ENCODE data around the gene TRIM16. TPM values are rescaled to one million over a fixed set of nuclear protein-coding genes. Genes with fewer than 3 reads are reported as not detected.
"Not testable (repeated sequence)": the region's sequence is repeated elsewhere in the genome, so short reads cannot be mapped to it uniquely, and the experiment has no call there.

TRIM16 gene
- total and polyA plus RNA-seq, 2 of the 8 experiments (the other 6 are each of a cell fraction or from before 2014, with no cell fraction given), result 15.2 to 29.1 TPM

DNA sequence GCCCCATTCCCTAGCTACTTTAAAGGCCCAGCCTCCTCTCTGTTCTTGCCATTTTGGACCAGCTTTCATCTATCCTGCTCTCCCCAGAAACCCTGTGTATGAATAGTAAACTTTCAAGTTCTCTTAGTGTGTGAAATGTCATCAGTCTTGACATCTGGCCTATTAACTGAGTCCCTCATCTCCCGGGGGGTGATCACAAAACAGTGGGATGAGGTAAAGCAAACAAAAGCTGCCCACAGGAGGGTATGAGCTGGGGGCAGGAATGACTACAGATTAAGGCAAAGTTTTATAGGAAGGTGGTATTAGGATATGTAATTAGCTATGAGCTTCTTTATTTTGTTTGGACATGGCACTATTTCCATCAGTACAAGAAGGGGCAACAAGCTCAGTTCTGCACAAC lies 9.5 kb downstream of the TRIM16 start:
- H2AK5ac ChIP-seq (ENCODE audit: low read depth, low read length); H3K9ac ChIP-seq (replicated peaks in 1 of 4; ENCODE audit: extremely low read depth in 1 of 4, low read depth in 3 of 4, low read length in 3 of 4); H2BK120ac ChIP-seq (replicated peaks; ENCODE audit: low read depth, low read length); H3K4me2 ChIP-seq (ENCODE audit: insufficient read depth in 1 of 2, low read depth in 2 of 2, low read length in 2 of 2); H3K27me3 ChIP-seq (replicated peaks in 1 of 4; ENCODE audit: control insufficient read depth in 3 of 4, extremely low read depth in 1 of 4, insufficient read depth in 3 of 4, low read length in 3 of 4); H3K23ac ChIP-seq (ENCODE audit: insufficient read length); H3K56ac ChIP-seq (replicated peaks; ENCODE audit: insufficient read length, low read depth, low read length); H3K4me1 ChIP-seq (replicated peaks in 1 of 4; ENCODE audit: control insufficient read depth in 3 of 4, insufficient read depth in 4 of 4, low read length in 3 of 4); H2BK15ac ChIP-seq (ENCODE audit: low read length); H2BK20ac ChIP-seq (ENCODE audit: low read length); H4K8ac ChIP-seq (ENCODE audit: extremely low read depth, insufficient read depth, low read length); FAIRE-seq; H3K79me2 ChIP-seq (ENCODE audit: control insufficient read depth in 1 of 2, insufficient read depth in 2 of 2, low read length in 2 of 2); CTCF ChIA-PET (ENCODE audit: partially characterized antibody); H3K79me1 ChIP-seq (ENCODE audit: low read depth, low read length); H2BK12ac ChIP-seq (ENCODE audit: low read depth, low read length); DNase-seq (ENCODE audit: low read depth in 1 of 2, low spot score in 2 of 2); H4K91ac ChIP-seq (replicated peaks; ENCODE audit: insufficient read length, low read length); H2BK5ac ChIP-seq (ENCODE audit: low read depth, low read length); POLR2A ChIA-PET (ENCODE audit: partially characterized antibody); H3K36me3 ChIP-seq (ENCODE audit: control insufficient read depth in 2 of 4, insufficient read depth in 4 of 4, low read length in 3 of 4); H3K14ac ChIP-seq (ENCODE audit: insufficient read length); H3K18ac ChIP-seq (ENCODE audit: extremely low read depth, low read length); H4K5ac ChIP-seq (ENCODE audit: insufficient read length, low read depth, low read length); H4K20me1 ChIP-seq (replicated peaks in 1 of 2; ENCODE audit: control insufficient read depth in 1 of 2, insufficient read depth in 2 of 2, low read length in 2 of 2); H3K27ac ChIP-seq (ENCODE audit: low read depth, low read length); H2AFZ ChIP-seq (ENCODE audit: low read length); H3K9me3 ChIP-seq (ENCODE audit: insufficient read depth in 2 of 2, low read depth in 1 of 2, low read length in 1 of 2); H3K23me2 ChIP-seq (ENCODE audit: low read depth, low read length); H3K4me3 ChIP-seq (ENCODE audit: extremely low read depth in 1 of 4, insufficient read depth in 2 of 4, low read depth in 3 of 4, low read length in 4 of 4); H3K4ac ChIP-seq (replicated peaks; ENCODE audit: insufficient read length, low read depth, low read length): not testable (repeated sequence)
- WGBS, 2 experiments (ENCODE audit: extremely low coverage in 1 of 2, insufficient coverage in 1 of 2, insufficient read length in 1 of 2, insufficient replicate concordance in 2 of 2, low coverage in 1 of 2, low lambda C conversion rate in 2 of 2, missing lambda C conversion rate in 1 of 2), result 86% methylated on average over 1 of the region's 1 CpG; no CpG with 5 or more reads in 1 of the 2 experiments

DNA sequence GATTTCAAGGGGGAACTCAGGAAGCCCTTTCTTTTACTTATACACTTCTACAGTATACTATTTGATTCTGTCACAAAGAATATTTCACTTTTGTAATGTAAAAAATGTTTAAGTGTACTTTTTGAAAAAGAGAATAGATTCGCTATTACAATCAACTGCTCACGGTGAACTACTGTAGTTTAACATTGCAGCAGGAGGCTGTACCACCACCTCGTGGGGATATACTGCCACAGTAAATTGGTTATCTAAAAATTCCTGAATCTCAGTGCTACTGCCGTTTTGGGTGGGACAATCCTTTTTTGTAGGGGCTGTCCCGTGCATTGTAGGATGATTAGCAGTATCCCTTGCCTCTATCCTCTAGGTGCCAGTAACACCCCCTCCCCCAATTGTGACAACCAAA lies 14.6 kb downstream of the TRIM16 start:
- H3K79me1 ChIP-seq (ENCODE audit: low read depth, low read length); H3K9ac ChIP-seq (replicated peaks in 1 of 4; ENCODE audit: extremely low read depth in 1 of 4, low read depth in 3 of 4, low read length in 3 of 4); H3K27me3 ChIP-seq (replicated peaks in 1 of 4; ENCODE audit: control insufficient read depth in 3 of 4, extremely low read depth in 1 of 4, insufficient read depth in 3 of 4, low read length in 3 of 4); H2AK5ac ChIP-seq (ENCODE audit: low read depth, low read length); H3K23me2 ChIP-seq (ENCODE audit: low read depth, low read length); H4K91ac ChIP-seq (replicated peaks; ENCODE audit: insufficient read length, low read length); H3K4me1 ChIP-seq (replicated peaks in 1 of 4; ENCODE audit: control insufficient read depth in 3 of 4, insufficient read depth in 4 of 4, low read length in 3 of 4); H4K20me1 ChIP-seq (replicated peaks in 1 of 2; ENCODE audit: control insufficient read depth in 1 of 2, insufficient read depth in 2 of 2, low read length in 2 of 2); H2BK15ac ChIP-seq (ENCODE audit: low read length); H2BK20ac ChIP-seq (ENCODE audit: low read length); H3K4me2 ChIP-seq (ENCODE audit: insufficient read depth in 1 of 2, low read depth in 2 of 2, low read length in 2 of 2); H3K4ac ChIP-seq (replicated peaks; ENCODE audit: insufficient read length, low read depth, low read length); POLR2A ChIA-PET (ENCODE audit: partially characterized antibody); H3K23ac ChIP-seq (ENCODE audit: insufficient read length); H2BK120ac ChIP-seq (replicated peaks; ENCODE audit: low read depth, low read length); H2BK5ac ChIP-seq (ENCODE audit: low read depth, low read length); H3K4me3 ChIP-seq (ENCODE audit: extremely low read depth in 1 of 4, insufficient read depth in 2 of 4, low read depth in 3 of 4, low read length in 4 of 4); H3K36me3 ChIP-seq (ENCODE audit: control insufficient read depth in 2 of 4, insufficient read depth in 4 of 4, low read length in 3 of 4); H3K27ac ChIP-seq (ENCODE audit: low read depth, low read length); H3K79me2 ChIP-seq (ENCODE audit: control insufficient read depth in 1 of 2, insufficient read depth in 2 of 2, low read length in 2 of 2); H4K5ac ChIP-seq (ENCODE audit: insufficient read length, low read depth, low read length); H2BK12ac ChIP-seq (ENCODE audit: low read depth, low read length); H3K18ac ChIP-seq (ENCODE audit: extremely low read depth, low read length); H3K56ac ChIP-seq (replicated peaks; ENCODE audit: insufficient read length, low read depth, low read length); DNase-seq (ENCODE audit: low read depth in 1 of 2, low spot score in 2 of 2); H3K14ac ChIP-seq (ENCODE audit: insufficient read length); CTCF ChIA-PET (ENCODE audit: partially characterized antibody); H4K8ac ChIP-seq (ENCODE audit: extremely low read depth, insufficient read depth, low read length); H3K9me3 ChIP-seq (ENCODE audit: insufficient read depth in 2 of 2, low read depth in 1 of 2, low read length in 1 of 2); H2AFZ ChIP-seq (ENCODE audit: low read length): not testable (repeated sequence)
- peak; percentile 13 for FAIRE-seq
- 75% methylated on average over 3 of the region's 5 CpGs; no CpG with 5 or more reads in 1 of the 2 experiments for WGBS, 2 experiments (ENCODE audit: extremely low coverage in 1 of 2, insufficient coverage in 1 of 2, insufficient read length in 1 of 2, insufficient replicate concordance in 2 of 2, low coverage in 1 of 2, low lambda C conversion rate in 2 of 2, missing lambda C conversion rate in 1 of 2)

All from H1 (cell line).